ENCODE measurements around the gene TBCEL. TPM values are rescaled to one million over a fixed set of nuclear protein-coding genes. Genes with fewer than 3 reads are reported as not detected.
"Not testable (repeated sequence)": the region's sequence is repeated elsewhere in the genome, so short reads cannot be mapped to it uniquely, and the experiment has no call there.

TBCEL gene
- total and polyA plus RNA-seq, 4 experiments from 2014 or later: 3.7 to 22.6 (median 13.2) TPM

- H3K4me3 ChIP-seq (ENCODE audit: low read length in 2 of 2): no peak overlapping the region
- no peak overlapping the region for H3K27ac ChIP-seq (ENCODE audit: low read depth, low read length)
- H3K9me3 ChIP-seq (ENCODE audit: control insufficient read depth in 1 of 2, low read length in 2 of 2): no peaks in the 10 kb centered on the region
- no peak for DNase-seq
- Mint-ChIP-seq H3K27ac (no peak overlapping the region), H3K4me3 (no peak overlapping the region), H3K36me3 (peaks cover 0 to 4% of the 10 kb centered on the region in 2 donors), H3K9me3 (no peaks in the 10 kb centered on the region), H3K27me3 (no peaks in the 10 kb centered on the region), H3K4me1 (peaks cover 20 to 31% (median 25%) of the 10 kb centered on the region in 4 donors)
- CTCF ChIA-PET (ENCODE audit: partially characterized antibody): no interaction called here
- no peaks in the 10 kb centered on the region for H3K27me3 ChIP-seq (ENCODE audit: insufficient read depth, low read length)
- POLR2A ChIA-PET (ENCODE audit: partially characterized antibody): no interaction called here
- intact Hi-C loops (cut with micrococcal nuclease): no loop called here
- peaks cover 15% of the 10 kb centered on the region for H3K4me1 ChIP-seq (ENCODE audit: insufficient read depth, low read length)
- H3K36me3 ChIP-seq (ENCODE audit: insufficient read depth, low read length): no peaks in the 10 kb centered on the region
Observed at GRCh38 chr11:121029813-121030445, 6.0 kb downstream of the TBCEL start.

GRCh38 chr11:121031167-121031566 is 7.3 kb downstream of the TBCEL start:
- peaks cover 8% of the 10 kb centered on the region for H3K4me1 ChIP-seq (ENCODE audit: insufficient read depth, low read length)
- H3K27ac Mint-ChIP-seq: no peak overlapping the region
- no peaks in the 10 kb centered on the region for H3K27me3 Mint-ChIP-seq
- no peaks in the 10 kb centered on the region for H3K27me3 ChIP-seq (ENCODE audit: insufficient read depth, low read length)
- H3K36me3 ChIP-seq (ENCODE audit: insufficient read depth, low read length): no peaks in the 10 kb centered on the region
- H3K4me3 Mint-ChIP-seq: no peak overlapping the region
- no peak overlapping the region for H3K4me3 ChIP-seq (ENCODE audit: low read length in 2 of 2)
- intact Hi-C loops (cut with micrococcal nuclease): no loop called here
- H3K9me3 Mint-ChIP-seq: no peaks in the 10 kb centered on the region
- H3K27ac ChIP-seq (ENCODE audit: low read depth, low read length): no peak overlapping the region
- DNase-seq: no peak
- ChIA-PET CTCF (ENCODE audit: partially characterized antibody) (no interaction called here), POLR2A (ENCODE audit: partially characterized antibody) (no interaction called here)
- H3K36me3 Mint-ChIP-seq: peaks cover 0 to 4% of the 10 kb centered on the region in 2 donors
- H3K4me1 Mint-ChIP-seq: peaks cover 17 to 29% (median 21%) of the 10 kb centered on the region in 4 donors
- no peaks in the 10 kb centered on the region for H3K9me3 ChIP-seq (ENCODE audit: control insufficient read depth in 1 of 2, low read length in 2 of 2)

- H3K27ac Mint-ChIP-seq; H3K4me3 Mint-ChIP-seq; DNase-seq; CTCF ChIA-PET (ENCODE audit: partially characterized antibody); H3K9me3 Mint-ChIP-seq; intact Hi-C loops (cut with micrococcal nuclease); H3K36me3 ChIP-seq (ENCODE audit: insufficient read depth, low read length); POLR2A ChIA-PET (ENCODE audit: partially characterized antibody); H3K27ac ChIP-seq (ENCODE audit: low read depth, low read length); H3K27me3 Mint-ChIP-seq; H3K36me3 Mint-ChIP-seq; H3K27me3 ChIP-seq (ENCODE audit: insufficient read depth, low read length); H3K4me3 ChIP-seq (ENCODE audit: low read length in 2 of 2); H3K9me3 ChIP-seq (ENCODE audit: control insufficient read depth in 1 of 2, low read length in 2 of 2); H3K4me1 ChIP-seq (ENCODE audit: insufficient read depth, low read length): not testable (repeated sequence)
- peaks cover 15 to 34% (median 22%) of the 10 kb centered on the region in 4 donors for H3K4me1 Mint-ChIP-seq
Observed at GRCh38 chr11:121031648-121032047, 7.7 kb downstream of the TBCEL start.

- Histone ChIP-seq H3K27me3 (ENCODE audit: insufficient read depth, low read length) (no peaks in the 10 kb centered on the region), H3K27ac (ENCODE audit: low read depth, low read length) (no peak overlapping the region), H3K4me3 (ENCODE audit: low read length in 2 of 2) (no peak overlapping the region), H3K9me3 (ENCODE audit: control insufficient read depth in 1 of 2, low read length in 2 of 2) (no peaks in the 10 kb centered on the region), H3K36me3 (ENCODE audit: insufficient read depth, low read length) (no peaks in the 10 kb centered on the region), H3K4me1 (ENCODE audit: insufficient read depth, low read length) (peaks cover 8% of the 10 kb centered on the region)
- Mint-ChIP-seq H3K36me3 (peaks cover 0 to 4% of the 10 kb centered on the region in 2 donors), H3K9me3 (no peaks in the 10 kb centered on the region), H3K27me3 (no peaks in the 10 kb centered on the region), H3K4me1 (peaks cover 15 to 32% (median 20%) of the 10 kb centered on the region in 4 donors), H3K27ac (no peak overlapping the region), H3K4me3 (no peak overlapping the region)
- intact Hi-C loops (cut with micrococcal nuclease): no loop called here
- ChIA-PET POLR2A (ENCODE audit: partially characterized antibody) (no interaction called here), CTCF (ENCODE audit: partially characterized antibody) (no interaction called here)
- DNase-seq: no peak
Observed at GRCh38 chr11:121032546-121032945, 8.6 kb downstream of the TBCEL start.

GRCh38 chr11:121033635-121034034 is 9.7 kb downstream of the TBCEL start:
- ChIA-PET CTCF (ENCODE audit: partially characterized antibody) (no interaction called here), POLR2A (ENCODE audit: partially characterized antibody) (no interaction called here)
- no peaks in the 10 kb centered on the region for H3K9me3 ChIP-seq (ENCODE audit: control insufficient read depth in 1 of 2, low read length in 2 of 2)
- Mint-ChIP-seq H3K4me1 (peaks cover 15 to 28% (median 19%) of the 10 kb centered on the region in 4 donors), H3K36me3 (peaks cover 0 to 5% of the 10 kb centered on the region in 2 donors), H3K27ac (no peak overlapping the region), H3K4me3 (no peak overlapping the region), H3K9me3 (no peaks in the 10 kb centered on the region), H3K27me3 (no peaks in the 10 kb centered on the region)
- no peaks in the 10 kb centered on the region for H3K36me3 ChIP-seq (ENCODE audit: insufficient read depth, low read length)
- H3K4me1 ChIP-seq (ENCODE audit: insufficient read depth, low read length): peaks cover 8% of the 10 kb centered on the region
- no peaks in the 10 kb centered on the region for H3K27me3 ChIP-seq (ENCODE audit: insufficient read depth, low read length)
- intact Hi-C loops (cut with micrococcal nuclease): no loop called here
- no peak overlapping the region for H3K27ac ChIP-seq (ENCODE audit: low read depth, low read length)
- no peak for DNase-seq
- no peak overlapping the region for H3K4me3 ChIP-seq (ENCODE audit: low read length in 2 of 2)

- no peak overlapping the region for H3K4me3 ChIP-seq (ENCODE audit: low read length in 2 of 2)
- Mint-ChIP-seq H3K4me3 (no peak overlapping the region), H3K9me3 (no peaks in the 10 kb centered on the region), H3K36me3 (peaks cover 0 to 11% of the 10 kb centered on the region in 2 donors), H3K27me3 (no peaks in the 10 kb centered on the region), H3K27ac (no peak overlapping the region), H3K4me1 (peaks cover 7 to 20% (median 10%) of the 10 kb centered on the region in 4 donors)
- no peaks in the 10 kb centered on the region for H3K36me3 ChIP-seq (ENCODE audit: insufficient read depth, low read length)
- CTCF ChIA-PET (ENCODE audit: partially characterized antibody): no interaction called here
- peaks cover 2% of the 10 kb centered on the region for H3K4me1 ChIP-seq (ENCODE audit: insufficient read depth, low read length)
- H3K27ac ChIP-seq (ENCODE audit: low read depth, low read length): no peak overlapping the region
- H3K9me3 ChIP-seq (ENCODE audit: control insufficient read depth in 1 of 2, low read length in 2 of 2): no peaks in the 10 kb centered on the region
- no peak for DNase-seq
- POLR2A ChIA-PET (ENCODE audit: partially characterized antibody): no interaction called here
- H3K27me3 ChIP-seq (ENCODE audit: insufficient read depth, low read length): no peaks in the 10 kb centered on the region
- intact Hi-C loops (cut with micrococcal nuclease): no loop called here
Observed at GRCh38 chr11:121035169-121035755, 11.4 kb downstream of the TBCEL start.

GRCh38 chr11:121035780-121036179 is 11.9 kb downstream of the TBCEL start:
- POLR2A ChIA-PET (ENCODE audit: partially characterized antibody): no interaction called here
- Mint-ChIP-seq H3K27ac (no peak overlapping the region), H3K4me3 (no peak overlapping the region), H3K4me1 (peaks cover 5 to 18% (median 8%) of the 10 kb centered on the region in 4 donors), H3K9me3 (no peaks in the 10 kb centered on the region), H3K36me3 (peaks cover 0 to 9% of the 10 kb centered on the region in 2 donors), H3K27me3 (no peaks in the 10 kb centered on the region)
- DNase-seq: no peak
- no peaks in the 10 kb centered on the region for H3K27me3 ChIP-seq (ENCODE audit: insufficient read depth, low read length)
- no peaks in the 10 kb centered on the region for H3K9me3 ChIP-seq (ENCODE audit: control insufficient read depth in 1 of 2, low read length in 2 of 2)
- CTCF ChIA-PET (ENCODE audit: partially characterized antibody): no interaction called here
- H3K27ac ChIP-seq (ENCODE audit: low read depth, low read length): no peak overlapping the region
- H3K4me1 ChIP-seq (ENCODE audit: insufficient read depth, low read length): no peaks in the 10 kb centered on the region
- H3K4me3 ChIP-seq (ENCODE audit: low read length in 2 of 2): no peak overlapping the region
- no peaks in the 10 kb centered on the region for H3K36me3 ChIP-seq (ENCODE audit: insufficient read depth, low read length)
- intact Hi-C loops (cut with micrococcal nuclease): no loop called here

Measured in CD4-positive, alpha-beta memory T cell (primary cell).